ENCODE results near the gene MYOD1. TPM values are rescaled to one million over a fixed set of nuclear protein-coding genes. Genes with fewer than 3 reads are reported as not detected.

Gene MYOD1
- not detected for total RNA-seq (2021; ENCODE audit: unreplicated experiment)
- polyA plus RNA-seq (2012; ENCODE audit: insufficient read length): not detected
- Bru-seq, nascent RNA: not detected
- not detected for BruChase-seq, experiment 1, labeled RNA remaining after a 2-hour chase
- not detected for BruChase-seq, experiment 2, labeled RNA remaining after a 6-hour chase
- long read RNA-seq: 0 reads

GRCh38 chr11:17719028-17719937, at the start of gene MYOD1:
Gene MYOD1, plus strand, starts transcription at chr11:17719571. Its CDS starts 212 bp downstream, at chr11:17719783.
- Histone ChIP-seq H3K9me3 (ENCODE audit: control insufficient read depth, insufficient read depth, low read depth, low read length) (no peaks in the 10 kb centered on the region), H3K36me3 (ENCODE audit: control insufficient read depth, insufficient read depth, low read length) (no peaks in the 10 kb centered on the region), H3K27me3 (ENCODE audit: control insufficient read depth, insufficient read depth, low read length) (peaks cover 23% of the 10 kb centered on the region), H3K4me1 (ENCODE audit: control insufficient read depth, insufficient read depth, low read length) (no peaks in the 10 kb centered on the region), H3K27ac (ENCODE audit: low read length) (no peak within 1 kb of the TSS), H3K4me3 (ENCODE audit: low read depth in 2 of 2, low read length in 2 of 2) (no peak within 1 kb of the TSS)
- ATAC-seq (peak; percentile 69), DNase-seq (ENCODE audit: low read depth, low spot score) (no peak)
- no TSS peak for BruUV-seq (replicated peaks)
- intact Hi-C loops (cut with micrococcal nuclease; ENCODE audit: unreplicated experiment) (no loop called here), in situ Hi-C loops (cut with HindIII; ENCODE audit: low pct_unique_long_range_greater_than_20kb, low sequenced_read_pairs) (no loop called here)
- ChIA-PET CTCF (interaction anchor here (0.6 to 1.1 kb wide), 2 partner anchors 12 to 22 kb away, joined by 4 to 6 read pairs; no protein-coding TSS in a partner anchor), POLR2A (no interaction called here)
- no peak for TF ChIP-seq POLR2AphosphoS5 (IDR thresholded peaks at IDR 0.05; ENCODE audit: low read depth, low read length)
- TF ChIP-seq, protein P1, sequence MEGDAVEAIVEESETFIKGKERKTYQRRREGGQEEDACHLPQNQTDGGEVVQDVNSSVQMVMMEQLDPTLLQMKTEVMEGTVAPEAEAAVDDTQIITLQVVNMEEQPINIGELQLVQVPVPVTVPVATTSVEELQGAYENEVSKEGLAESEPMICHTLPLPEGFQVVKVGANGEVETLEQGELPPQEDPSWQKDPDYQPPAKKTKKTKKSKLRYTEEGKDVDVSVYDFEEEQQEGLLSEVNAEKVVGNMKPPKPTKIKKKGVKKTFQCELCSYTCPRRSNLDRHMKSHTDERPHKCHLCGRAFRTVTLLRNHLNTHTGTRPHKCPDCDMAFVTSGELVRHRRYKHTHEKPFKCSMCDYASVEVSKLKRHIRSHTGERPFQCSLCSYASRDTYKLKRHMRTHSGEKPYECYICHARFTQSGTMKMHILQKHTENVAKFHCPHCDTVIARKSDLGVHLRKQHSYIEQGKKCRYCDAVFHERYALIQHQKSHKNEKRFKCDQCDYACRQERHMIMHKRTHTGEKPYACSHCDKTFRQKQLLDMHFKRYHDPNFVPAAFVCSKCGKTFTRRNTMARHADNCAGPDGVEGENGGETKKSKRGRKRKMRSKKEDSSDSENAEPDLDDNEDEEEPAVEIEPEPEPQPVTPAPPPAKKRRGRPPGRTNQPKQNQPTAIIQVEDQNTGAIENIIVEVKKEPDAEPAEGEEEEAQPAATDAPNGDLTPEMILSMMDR (IDR thresholded peaks at IDR 0.05): no peak

GRCh38 chr11:17672469-17672868, 46.9 kb upstream of the MYOD1 start:
- Histone ChIP-seq H3K36me3 (ENCODE audit: control insufficient read depth, insufficient read depth, low read length) (no peaks in the 10 kb centered on the region), H3K27me3 (ENCODE audit: control insufficient read depth, insufficient read depth, low read length) (peaks cover 19% of the 10 kb centered on the region), H3K4me3 (ENCODE audit: low read depth in 2 of 2, low read length in 2 of 2) (no peak overlapping the region), H3K9me3 (ENCODE audit: control insufficient read depth, insufficient read depth, low read depth, low read length) (no peaks in the 10 kb centered on the region), H3K4me1 (ENCODE audit: control insufficient read depth, insufficient read depth, low read length) (no peaks in the 10 kb centered on the region), H3K27ac (ENCODE audit: low read length) (no peak overlapping the region)
- POLR2A ChIA-PET: no interaction called here
- no peak for DNase-seq (ENCODE audit: low read depth, low spot score)
- ATAC-seq: no peak
- TF ChIP-seq POLR2AphosphoS5 (IDR thresholded peaks at IDR 0.05; ENCODE audit: low read depth, low read length): no peak
- TF ChIP-seq TCF7L2 (IDR thresholded peaks at IDR 0.05; ENCODE audit: low read depth, low read length): no peak
- TF ChIP-seq REST (IDR thresholded peaks at IDR 0.05; ENCODE audit: insufficient read depth in 1 of 2, low read depth in 2 of 2, low read length in 1 of 2): no peak
- no peak for TF ChIP-seq SIN3A (IDR thresholded peaks at IDR 0.05; ENCODE audit: borderline replicate concordance, insufficient read depth, low read depth, low read length)
- TF ChIP-seq, protein P1 (IDR thresholded peaks at IDR 0.05): no peak
- BruUV-seq (replicated peaks): no TSS peak
- intact Hi-C loops (cut with micrococcal nuclease; ENCODE audit: unreplicated experiment) (no loop called here), in situ Hi-C loops (cut with HindIII; ENCODE audit: low pct_unique_long_range_greater_than_20kb, low sequenced_read_pairs) (no loop called here)
- CTCF ChIA-PET: no interaction called here

Measured in Panc1 (cell line).